COR-L47 (cell line): ENCODE data around the gene CDK6.
"Not testable (repeated sequence)": the region's sequence is repeated elsewhere in the genome, so short reads cannot be mapped to it uniquely, and the experiment has no call there.

ENCODE experiments used
- DNase-seq: peaks from one replicate; lab custom pipeline; 2025; lab: John Stamatoyannopoulos, UW

The CDK6 gene

DNA sequence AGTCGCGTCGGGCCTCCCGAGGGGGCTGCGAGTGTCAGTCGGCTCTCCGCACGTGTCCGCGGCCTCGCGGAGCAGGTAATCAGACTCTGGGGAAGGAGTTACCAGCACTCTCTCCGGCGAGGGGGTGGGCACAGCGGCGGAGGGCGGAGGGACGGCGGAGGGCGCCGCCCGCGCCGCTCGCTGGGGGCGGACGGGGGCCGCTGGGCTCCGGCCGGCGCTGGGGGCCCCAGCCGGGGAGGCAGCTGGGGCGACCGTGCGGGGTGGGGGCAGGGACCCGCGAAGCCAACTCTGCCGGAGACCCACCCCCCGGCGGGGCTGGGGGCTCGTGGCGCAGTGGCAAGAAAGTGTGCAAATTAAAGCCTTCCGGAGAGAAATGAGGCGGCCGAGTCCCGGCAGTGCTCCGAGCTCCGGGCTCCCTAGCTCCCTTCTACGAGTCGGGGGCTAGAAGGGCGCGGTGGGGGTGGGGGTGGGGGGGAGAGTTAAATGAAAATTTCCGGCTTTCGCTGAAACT lies at the start of gene CDK6:
Gene CDK6 (minus strand): TSS at position 85 of the 511 bp plus-strand sequence. CDS start 3,250 bp downstream, outside the sequence.
- no peak for DNase-seq

DNA sequence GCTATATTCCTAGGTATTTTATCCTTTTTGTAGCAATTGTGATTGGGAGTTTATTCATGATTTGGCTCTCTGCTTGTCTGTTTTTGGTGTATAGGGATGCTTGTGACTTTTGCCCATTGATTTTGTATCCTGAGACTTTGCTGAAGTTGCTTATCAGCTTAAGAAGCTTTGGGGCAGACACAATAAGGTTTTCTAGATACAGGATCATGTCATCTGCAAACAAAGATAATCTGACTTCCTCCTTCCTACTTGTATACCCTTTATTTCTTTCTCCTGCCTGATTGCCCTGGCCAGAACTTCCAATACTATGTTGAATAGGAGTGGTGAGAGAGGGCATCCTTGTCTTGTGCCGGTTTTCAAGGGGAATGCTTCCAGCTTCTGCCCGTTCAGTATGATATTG lies 49.7 kb upstream of the CDK6 start:
- DNase-seq, result not testable (repeated sequence)

DNA sequence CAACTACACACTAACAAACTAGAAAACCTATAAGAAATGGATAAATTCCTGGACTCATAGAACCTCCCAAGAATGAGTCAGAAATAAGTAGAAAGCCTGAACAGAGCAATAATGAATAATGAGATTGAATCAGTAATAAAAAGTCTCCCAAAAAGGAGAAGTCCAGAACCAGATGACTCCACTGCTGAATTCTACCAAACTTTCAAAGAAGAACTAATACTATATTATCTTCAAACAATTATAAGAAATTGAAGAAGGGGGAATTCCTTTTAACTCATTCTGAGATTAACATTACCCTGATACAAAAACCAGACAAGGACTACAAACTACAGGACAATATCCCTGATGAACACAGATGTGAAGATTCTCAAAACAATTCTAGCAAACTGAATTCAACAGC lies 47.8 kb upstream of the CDK6 start:
- no peak for DNase-seq

DNA sequence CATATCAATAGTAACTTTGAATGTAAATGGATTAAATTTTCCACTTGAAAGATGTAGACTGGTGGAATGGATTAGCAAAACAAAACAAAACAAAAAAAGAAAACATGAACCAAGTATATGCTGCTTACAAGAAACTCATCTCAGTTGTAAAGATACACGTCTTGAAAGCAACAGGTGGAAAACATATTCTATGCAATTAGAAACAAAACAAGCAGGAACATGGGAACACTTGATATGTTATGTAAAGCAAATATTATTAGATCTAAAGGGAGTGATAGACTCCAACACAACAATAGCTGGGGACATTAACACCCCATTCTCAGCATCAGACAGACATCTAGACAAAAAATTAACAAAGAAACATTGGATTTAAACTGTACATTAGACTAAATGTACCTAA lies 46.4 kb upstream of the CDK6 start:
- no peak for DNase-seq

DNA sequence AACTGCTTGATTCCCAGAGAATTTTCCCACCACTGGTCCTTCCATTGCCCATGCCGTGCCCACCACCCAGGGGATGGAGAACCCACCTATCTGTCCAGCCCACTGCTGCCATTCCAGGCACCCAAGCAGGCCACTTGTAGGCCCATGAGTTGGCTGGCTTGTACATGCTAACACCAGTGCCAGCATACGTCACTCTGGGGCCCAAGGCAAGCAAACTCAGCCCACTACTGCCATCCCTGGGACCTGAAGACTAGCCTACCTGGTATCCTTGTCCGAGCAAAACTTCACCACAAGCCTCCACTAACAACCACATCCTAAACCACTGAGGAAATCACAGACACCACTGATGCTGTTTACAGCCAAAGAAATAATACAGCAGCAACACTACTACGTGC lies 44.7 kb upstream of the CDK6 start:
- DNase-seq, result no peak

DNA sequence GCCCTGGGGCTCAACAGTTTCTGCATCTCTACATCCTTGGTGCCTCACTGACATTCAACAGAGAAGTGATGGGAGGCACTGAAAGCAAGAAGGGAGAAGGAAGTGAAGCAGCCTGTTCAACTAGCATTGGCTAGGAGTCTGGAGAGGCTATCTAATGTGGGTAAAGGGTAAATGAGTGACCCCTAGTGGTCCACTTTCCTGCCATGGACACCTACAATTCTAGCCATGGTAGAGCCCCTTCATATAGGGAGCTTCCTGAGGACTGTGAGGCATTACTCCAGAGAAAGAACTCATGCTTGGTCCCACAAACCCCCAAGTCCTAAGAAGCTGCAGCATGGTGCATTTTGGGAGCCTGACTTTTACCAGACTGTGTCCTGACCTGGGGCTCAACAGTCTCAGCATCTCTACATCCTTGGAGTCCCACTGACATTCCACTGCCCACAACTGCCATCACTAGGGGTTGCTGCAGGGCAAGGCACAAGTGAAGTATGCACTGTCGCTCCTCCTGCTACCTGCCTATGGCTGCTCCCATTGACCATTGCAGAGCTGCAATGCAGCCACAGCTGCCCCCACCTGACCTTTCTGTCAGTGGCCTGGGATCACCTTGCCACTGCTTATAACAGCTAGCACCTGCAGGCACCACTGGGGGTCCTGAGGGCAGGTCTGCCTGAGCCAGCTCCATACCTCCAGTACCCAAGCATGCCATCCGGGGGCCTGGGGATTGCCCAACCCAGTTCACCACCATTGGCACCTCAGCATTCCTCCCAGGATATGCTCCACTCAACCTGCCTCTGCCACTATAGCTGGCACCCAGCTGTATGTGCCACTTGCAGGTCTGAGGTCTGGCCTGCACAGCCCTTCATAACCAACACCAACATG lies 44.1 kb upstream of the CDK6 start:
- no peak for DNase-seq

DNA sequence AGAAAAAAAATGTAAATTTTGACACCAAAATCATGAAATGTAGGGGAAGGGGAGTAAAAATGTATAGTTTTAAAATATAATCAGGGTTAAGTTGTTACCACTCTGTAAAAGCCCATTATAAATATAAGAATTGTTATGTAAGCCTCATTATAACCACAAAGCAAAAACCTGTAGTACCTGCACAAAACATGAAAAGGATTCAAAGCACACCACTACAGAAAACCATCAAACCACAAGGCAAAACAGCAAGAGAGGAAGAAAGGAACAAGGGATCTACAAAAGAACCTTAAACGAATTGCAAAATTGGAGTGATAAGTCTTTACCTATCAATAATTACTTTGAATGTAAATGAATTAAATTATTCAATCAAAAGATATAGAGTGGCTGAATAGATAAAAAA lies 41.0 kb upstream of the CDK6 start:
- no peak for DNase-seq

DNA sequence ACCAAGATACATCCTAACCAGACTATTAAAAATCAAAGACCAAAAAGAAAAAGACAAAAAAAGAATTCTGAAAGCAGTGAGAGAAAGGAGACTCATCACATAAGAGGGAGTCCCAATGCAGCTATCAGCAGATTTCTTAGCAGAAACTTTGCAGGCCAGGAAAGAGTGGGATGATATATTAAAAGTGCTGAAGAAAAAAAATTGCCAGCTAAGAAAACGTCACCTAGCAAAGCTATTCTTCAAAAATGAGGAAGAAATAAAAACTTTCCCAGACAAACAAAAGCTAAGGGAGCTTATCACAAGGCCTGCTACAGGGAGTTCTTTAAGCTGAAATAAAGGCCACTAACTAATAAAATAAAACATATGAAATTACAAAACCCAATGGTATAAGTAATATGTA lies 40.5 kb upstream of the CDK6 start:
- no peak for DNase-seq

DNA sequence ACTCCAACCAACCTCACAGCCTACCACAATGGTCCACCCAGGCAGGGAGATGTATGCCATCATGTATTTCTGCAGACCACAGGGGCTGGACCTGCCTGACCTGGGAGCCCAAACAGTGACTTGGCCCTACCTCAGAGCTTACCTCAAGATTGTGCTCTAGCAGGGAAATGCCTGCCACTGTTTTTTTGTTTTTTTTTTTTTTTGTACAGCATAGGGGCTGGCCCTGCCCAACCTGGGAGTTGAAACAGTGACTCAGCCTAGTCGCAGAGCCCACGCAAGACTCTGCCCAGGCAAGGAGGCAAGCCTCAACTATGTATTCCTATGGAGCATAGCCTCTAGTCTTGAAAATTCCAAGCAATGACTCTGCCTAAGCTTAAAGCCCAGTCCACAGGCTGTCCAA lies 39.3 kb upstream of the CDK6 start:
- DNase-seq, result no peak

DNA sequence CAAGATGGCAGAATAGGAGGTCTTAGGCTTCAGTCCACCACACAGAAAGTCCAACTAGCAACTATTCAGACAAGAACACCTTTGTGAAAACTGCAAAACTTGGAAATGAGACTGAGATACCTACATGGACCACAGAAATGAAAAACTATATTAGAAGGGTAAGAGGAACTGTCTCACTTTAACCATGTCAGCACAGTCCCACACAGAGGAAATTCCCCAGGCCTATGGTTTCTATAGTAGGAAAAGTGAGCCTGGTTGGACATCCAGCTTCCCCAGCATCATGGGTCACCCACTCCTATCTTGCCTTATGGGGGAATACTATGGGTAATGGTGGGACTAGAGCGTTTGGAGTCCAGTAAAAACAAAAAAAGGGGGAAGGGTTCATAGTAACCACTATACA lies 38.8 kb upstream of the CDK6 start:
- DNase-seq, result no peak

DNA sequence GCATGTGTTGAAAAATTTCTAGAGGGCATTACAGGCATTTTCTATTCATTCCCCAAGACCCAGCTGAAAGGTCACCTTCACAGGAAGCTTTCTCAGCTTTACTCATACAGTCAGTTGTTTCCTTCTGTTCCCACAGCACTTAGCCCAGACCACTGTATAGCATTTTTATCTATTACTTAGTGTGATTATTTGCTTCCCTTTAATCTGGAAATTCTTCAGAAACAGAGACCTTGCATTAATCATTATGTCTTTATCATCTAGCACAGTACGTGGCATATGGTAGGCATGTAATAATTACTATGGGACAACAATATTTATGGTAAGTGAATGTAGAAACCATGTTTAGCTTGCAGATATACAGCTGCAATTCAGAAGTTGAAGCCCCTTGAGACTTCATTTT lies 38.2 kb upstream of the CDK6 start:
- DNase-seq, result no peak

DNA sequence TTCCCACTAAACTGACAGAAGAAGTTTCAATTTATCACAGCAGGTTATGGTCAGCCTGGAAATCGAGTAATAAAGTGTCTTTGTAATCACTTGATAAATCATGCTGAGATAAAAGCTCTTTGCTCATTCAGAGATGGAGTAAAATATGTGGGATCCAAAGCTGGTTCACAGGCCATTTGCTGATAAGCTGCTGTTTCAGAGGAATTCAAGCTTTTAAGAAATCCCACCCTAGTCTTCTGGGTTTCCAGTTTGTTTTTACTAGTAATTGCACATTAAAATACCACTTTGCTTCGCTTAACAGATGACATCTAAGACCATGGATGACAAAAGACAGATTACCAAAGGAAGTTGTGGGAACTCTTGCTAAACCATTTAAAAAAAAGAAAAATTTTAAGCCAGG lies 37.4 kb upstream of the CDK6 start:
- DNase-seq, result no peak

DNA sequence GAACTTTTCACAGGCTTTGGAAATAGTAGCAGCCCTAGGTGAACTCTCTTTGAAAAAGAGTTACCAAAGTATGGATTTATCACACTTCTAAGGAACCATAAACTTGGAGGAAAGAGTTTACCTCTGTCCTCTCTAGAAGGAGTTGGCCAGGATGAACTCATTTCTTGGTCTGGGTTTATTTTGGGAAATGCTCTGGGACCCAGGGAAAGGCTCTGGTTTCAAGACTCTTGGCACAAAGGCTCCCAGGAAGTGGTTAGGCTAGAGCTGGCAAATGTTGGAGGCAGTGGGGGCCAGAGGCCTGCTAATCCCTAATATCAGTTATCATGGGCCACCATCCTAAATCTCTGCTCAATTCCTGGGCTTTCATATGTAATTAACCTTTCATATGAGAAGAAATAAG lies 36.3 kb upstream of the CDK6 start:
- no peak for DNase-seq

DNA sequence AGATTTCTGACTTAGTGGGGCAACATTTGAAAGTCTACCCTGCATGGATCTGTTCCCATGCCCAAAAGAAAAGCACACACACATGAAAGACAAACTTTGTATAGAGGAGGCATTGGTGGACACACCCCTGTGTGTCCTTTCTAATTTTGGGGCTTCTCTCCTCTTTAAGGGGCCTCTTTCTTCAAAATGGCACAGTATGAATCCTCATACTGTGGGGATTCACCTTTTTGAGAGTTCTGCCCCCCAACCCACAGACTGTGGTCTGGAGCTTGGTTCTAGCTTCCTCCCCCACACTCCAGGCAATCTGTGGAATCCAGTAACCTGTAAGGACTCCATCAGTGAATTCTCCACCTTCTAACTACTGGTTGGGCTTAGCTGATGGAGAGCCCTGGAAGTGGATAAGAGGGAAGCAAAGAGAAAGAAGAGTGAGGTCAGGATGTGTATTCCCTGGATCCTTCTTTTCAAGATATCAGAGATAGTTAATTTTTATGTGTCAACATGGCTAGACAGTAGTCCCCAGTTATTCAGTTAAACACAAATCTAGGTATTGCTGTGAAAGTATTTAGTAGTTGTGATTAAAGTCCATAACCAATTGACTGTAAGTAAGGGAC lies 32.4 kb upstream of the CDK6 start:
- no peak for DNase-seq

DNA sequence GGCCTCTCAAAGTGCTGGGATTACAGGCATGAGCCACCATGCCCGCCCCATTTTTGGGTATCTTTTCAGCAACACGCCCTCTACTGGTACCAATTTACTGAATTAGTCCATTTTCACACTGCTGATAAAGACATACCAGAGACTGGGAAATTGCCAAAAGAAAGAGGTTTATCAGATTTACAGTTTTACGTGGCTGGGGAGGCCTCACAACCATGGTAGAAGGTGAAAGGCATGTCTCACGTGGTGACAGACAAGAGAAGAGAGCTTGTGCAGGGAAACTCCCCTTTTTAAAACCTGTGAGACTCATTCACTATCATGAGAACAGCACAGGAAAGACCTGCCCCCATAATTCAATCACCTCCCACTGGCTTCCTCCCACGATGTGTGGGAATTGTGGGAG lies 27.8 kb upstream of the CDK6 start:
- peak; percentile 3 for DNase-seq

DNA sequence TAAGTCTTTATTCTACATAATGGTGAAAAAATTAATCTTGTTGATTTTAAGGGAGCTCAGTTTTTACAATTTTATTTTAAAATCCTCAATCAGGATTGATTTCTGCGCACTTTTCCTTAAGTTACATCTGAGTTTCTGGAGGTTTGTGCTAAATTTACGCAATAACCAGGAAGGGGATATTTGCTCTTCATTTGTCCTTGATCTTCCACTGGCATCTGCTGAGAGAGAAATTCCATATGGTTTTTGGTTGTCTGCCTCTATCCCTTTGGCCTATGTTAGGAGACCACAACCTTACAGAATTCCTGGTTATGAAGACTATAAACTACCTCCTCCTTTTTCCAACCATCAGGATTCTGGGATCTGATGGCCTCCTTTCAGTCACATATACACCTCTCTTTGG lies 20.1 kb upstream of the CDK6 start:
- DNase-seq, result no peak

DNA sequence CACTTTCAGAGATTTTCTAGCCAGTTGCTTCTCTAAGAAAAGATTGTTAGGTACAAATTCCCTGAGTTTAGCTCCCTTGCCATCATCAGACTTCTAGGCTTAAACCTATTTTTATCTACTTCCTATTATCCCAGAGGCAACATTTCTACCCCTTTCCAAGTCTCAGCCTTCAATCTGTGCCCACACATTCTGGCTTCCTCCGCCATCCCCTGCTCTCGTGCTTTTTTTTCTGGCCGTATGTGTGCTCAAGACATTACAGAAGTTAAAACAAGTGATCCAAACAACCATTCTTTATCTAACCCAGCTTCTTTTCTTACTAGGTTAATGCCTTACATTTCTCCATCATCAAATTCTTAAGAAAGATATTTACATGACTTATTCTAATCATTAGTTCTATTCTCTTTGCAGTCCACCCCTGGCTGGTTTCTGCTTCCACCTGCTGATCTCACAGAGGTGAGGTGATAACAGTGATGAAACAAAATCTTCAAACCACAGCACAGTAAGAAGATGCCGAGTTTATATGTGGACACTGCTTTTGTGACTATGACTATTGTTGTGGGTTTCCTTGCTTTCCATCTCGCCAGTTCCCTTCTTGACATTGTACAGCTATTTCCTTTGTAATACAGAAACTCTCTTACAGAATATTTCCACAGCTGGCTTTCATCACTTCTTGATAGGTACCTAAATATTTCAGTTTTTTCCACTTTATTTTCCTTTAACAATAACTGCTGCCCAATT lies 18.3 kb upstream of the CDK6 start:
- DNase-seq, result no peak

DNA sequence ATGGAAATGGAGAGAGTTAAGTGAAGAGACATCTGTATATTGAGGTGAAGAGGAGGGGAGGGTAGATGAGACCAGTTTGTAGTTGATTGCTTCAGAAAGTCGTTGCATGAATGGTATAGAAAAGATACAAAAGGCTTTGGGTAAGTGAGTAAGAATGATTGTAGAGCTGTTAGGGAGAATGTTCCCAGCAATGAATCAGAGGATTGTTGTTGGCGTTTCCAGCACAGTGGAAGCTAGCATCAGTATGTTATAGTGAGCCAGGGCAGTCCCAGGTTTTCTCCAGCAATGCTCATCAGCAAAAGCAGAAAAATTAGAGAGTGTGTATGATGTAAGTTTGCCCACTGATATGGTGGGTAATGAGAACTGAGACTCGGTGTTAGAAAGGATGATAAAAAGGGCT lies 15.4 kb upstream of the CDK6 start:
- no peak for DNase-seq

DNA sequence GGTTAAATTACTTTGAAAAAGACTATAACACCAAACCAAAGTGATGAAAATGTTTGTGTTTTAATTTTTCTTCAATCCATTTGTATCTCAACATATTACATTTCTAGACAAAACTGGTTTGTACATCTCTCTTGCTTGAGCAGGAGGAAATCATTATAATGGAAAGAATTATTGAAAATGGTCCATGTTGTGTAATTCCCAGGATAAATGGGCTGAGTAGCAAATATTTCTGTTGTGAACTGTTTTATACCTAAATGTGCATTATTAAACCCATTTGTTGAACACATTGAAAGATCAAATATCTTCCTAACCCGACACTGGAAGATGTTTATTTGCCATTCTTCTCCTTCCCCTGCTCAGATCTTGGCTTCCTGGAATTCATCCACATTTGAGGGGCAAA lies 14.1 kb upstream of the CDK6 start:
- DNase-seq, result no peak

DNA sequence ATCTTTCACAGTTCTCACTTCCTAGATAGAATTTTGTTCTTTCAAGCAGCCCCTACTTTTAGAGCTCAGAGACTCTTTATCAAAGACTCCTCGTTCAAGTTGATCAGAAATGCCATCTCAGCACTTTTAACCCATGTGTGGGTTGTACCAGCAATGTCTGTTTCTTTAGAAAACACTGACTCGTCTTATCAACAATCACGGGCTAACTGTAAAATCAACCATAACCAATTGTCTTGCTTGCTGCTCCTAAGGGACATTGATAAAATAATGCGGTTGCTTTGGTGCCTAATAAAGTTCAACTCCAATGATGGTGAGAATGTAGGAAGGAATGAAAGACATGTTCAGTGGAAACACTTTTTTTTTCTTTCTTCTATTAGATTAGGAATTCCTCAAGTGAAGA lies 12.9 kb upstream of the CDK6 start:
- no peak for DNase-seq

DNA sequence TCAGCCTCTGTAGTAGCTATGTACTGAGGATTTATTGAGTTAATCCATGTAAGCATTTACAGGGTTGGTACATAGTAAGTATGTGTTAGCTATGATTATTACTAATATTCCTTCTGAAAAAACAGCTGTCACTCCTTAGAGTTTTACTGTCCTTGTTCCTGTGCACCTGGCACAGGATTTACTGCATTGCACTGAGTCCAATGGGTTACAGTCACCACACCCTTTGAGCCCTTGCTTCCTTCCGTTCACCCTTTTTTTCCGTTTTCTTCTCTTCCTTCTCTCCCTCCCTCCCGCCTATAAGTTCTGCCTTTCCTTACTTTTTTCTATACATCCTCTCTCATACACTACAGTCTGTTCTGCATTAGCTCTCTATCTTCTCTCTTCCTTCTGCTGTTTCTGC lies 12.5 kb upstream of the CDK6 start:
- no peak for DNase-seq

DNA sequence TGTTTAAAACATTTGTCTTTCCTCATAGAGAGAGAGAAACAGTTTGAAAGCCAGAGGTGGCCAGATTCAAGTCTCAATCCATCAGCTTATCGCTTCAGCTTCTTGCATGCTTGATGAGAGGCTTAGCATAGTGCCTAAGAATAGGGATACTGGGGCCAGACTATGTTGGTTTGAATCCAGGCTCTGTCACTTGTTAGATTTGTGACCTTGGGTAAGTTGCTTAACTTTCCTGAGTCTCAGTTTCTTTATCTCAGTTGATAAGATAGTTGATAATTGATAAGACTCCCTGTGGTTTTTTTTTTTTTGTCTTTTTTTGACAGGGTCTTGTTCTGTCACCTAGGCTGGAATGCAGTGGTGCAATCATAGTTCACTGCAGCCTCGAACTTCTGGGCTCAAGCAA lies 12.1 kb upstream of the CDK6 start:
- no peak for DNase-seq

DNA sequence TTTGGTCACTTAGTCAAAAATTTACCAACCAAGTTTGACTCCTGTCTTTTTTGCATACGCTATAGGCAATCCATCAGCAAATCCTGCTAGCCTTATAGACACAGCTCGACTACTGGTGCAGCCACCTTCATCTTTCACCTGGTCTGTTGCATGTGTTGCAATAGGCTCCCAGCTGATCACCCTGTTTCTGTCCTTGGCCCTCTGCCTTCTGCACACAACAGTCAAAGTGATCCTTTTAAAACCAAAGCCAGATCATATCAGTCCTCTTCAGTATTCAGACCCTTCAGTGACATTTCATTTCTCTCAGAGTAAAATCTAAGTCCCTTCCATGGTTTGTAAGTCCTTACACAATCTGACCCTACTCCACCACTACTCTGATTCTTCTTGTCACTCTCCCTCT lies 10.9 kb upstream of the CDK6 start:
- no peak for DNase-seq
